PFSK-1 (cell line): ENCODE data around the gene GAL3ST1.

Experiments used
- FOXP2 ChIP-seq: optimal IDR thresholded peaks from 2 replicates; pipeline ENCODE3; 2011; ENCODE audit warnings: borderline replicate concordance, control low read depth, inconsistent platforms; ENCODE audit not compliant: insufficient read depth; ENCODE audit errors: extremely low read length, extremely low read depth
- POLR2AphosphoS5 ChIP-seq: IDR thresholded peaks from 2 replicates; pipeline ENCODE4 v1.6.1; 2012; ENCODE audit warnings: low read depth, mild to moderate bottlenecking, control low read depth, low read length, moderate library complexity
- REST ChIP-seq, 2 experiments: IDR thresholded peaks; 2 replicates each; pipeline versions ENCODE4 v1.6.1 to v1.8.0; 2011 to 2012; ENCODE audit warnings: low read depth in 2 of 2, low read length in 2 of 2, control low read depth in 1 of 2, inconsistent platforms in 1 of 2, mild to moderate bottlenecking in 1 of 2, moderate library complexity in 1 of 2; ENCODE audit not compliant: insufficient read depth in 1 of 2
- SIN3A ChIP-seq: IDR thresholded peaks from 2 replicates; pipeline ENCODE4 v1.6.1; 2012; ENCODE audit warnings: mild to moderate bottlenecking, low read length, moderate library complexity, borderline replicate concordance; ENCODE audit not compliant: insufficient read depth
- TAF1 ChIP-seq: IDR thresholded peaks from 2 replicates; pipeline ENCODE4 v1.6.1; 2012; ENCODE audit warnings: low read length, control low read depth, borderline replicate concordance; ENCODE audit not compliant: insufficient read depth

GAL3ST1 gene

GRCh38 chr22:30607939-30608338 is 33.5 kb upstream of the GAL3ST1 start:
- TF ChIP-seq POLR2AphosphoS5 = no peak
- no peak for TF ChIP-seq TAF1
- no peak for TF ChIP-seq REST (IDR thresholded peaks at IDR 0.05; ENCODE audit: insufficient read depth in 1 of 2, low read depth in 2 of 2, low read length in 2 of 2)
- no peak for TF ChIP-seq SIN3A
- TF ChIP-seq FOXP2 = no peak

GRCh38 chr22:30607300-30607930 is 33.0 kb upstream of the GAL3ST1 start:
- no peak for TF ChIP-seq POLR2AphosphoS5
- no peak for TF ChIP-seq REST (IDR thresholded peaks at IDR 0.05; ENCODE audit: insufficient read depth in 1 of 2, low read depth in 2 of 2, low read length in 2 of 2)
- TF ChIP-seq SIN3A = no peak
- no peak for TF ChIP-seq FOXP2
- no peak for TF ChIP-seq TAF1

- TF ChIP-seq REST (IDR thresholded peaks at IDR 0.05; ENCODE audit: insufficient read depth in 1 of 2, low read depth in 2 of 2, low read length in 2 of 2) (no peak), POLR2AphosphoS5 (peak; percentile 34; the same call in 1 of the 2 replicates)
Observed at GRCh38 chr22:30606455-30607299, 32.2 kb upstream of the GAL3ST1 start, which contains the start of gene TCN2. TSS of gene TCN2 (plus strand) at chr22:30607174. CDS start at chr22:30607332, 158 bp downstream.

GRCh38 chr22:30605449-30606110 is 31.1 kb upstream of the GAL3ST1 start:
- TF ChIP-seq FOXP2 (no peak), TAF1 (no peak), REST (IDR thresholded peaks at IDR 0.05; ENCODE audit: insufficient read depth in 1 of 2, low read depth in 2 of 2, low read length in 2 of 2) (no peak), POLR2AphosphoS5 (no peak), SIN3A (no peak)
